ENCODE data around the gene COPB1.

GRCh38 chr11:14408612-14409011 is 91.0 kb downstream of the COPB1 start:
- no peak for TF ChIP-seq CTCF (IDR thresholded peaks at IDR 0.05; ENCODE audit: low read depth, low read length, missing input control)
- no peak for TF ChIP-seq RAD21 (IDR thresholded peaks at IDR 0.05)
- TF ChIP-seq, protein P1, sequence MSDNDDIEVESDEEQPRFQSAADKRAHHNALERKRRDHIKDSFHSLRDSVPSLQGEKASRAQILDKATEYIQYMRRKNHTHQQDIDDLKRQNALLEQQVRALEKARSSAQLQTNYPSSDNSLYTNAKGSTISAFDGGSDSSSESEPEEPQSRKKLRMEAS (IDR thresholded peaks at IDR 0.05): no peak
- no peak for TF ChIP-seq FOXA1 (IDR thresholded peaks at IDR 0.05)
